Mucosa of rectum (tissue), 2 donors: ENCODE results near the gene MAP3K19.

Experiments
- H3K27ac ChIP-seq, 2 donors: one replicate each; pipeline ENCODE4 v1.7.0; 2013; ENCODE audit warnings: inconsistent platforms in 2 of 2, low read depth in 2 of 2, low read length in 2 of 2
- H3K27me3 ChIP-seq, 2 donors: one replicate each; pipeline ENCODE4 v1.7.0; 2013; ENCODE audit warnings: low read length in 2 of 2; ENCODE audit not compliant: control insufficient read depth in 2 of 2, insufficient read depth in 2 of 2
- H3K36me3 ChIP-seq, 2 donors: one replicate each; pipeline ENCODE4 v1.7.0; 2013; ENCODE audit warnings: low read length in 2 of 2; ENCODE audit not compliant: control insufficient read depth in 2 of 2, insufficient read depth in 2 of 2
- H3K4me1 ChIP-seq, 2 donors: one replicate each; pipeline ENCODE4 v1.7.0; 2013; ENCODE audit warnings: low read length in 2 of 2, mild to moderate bottlenecking in 1 of 2; ENCODE audit not compliant: control insufficient read depth in 2 of 2, insufficient read depth in 2 of 2
- H3K4me3 ChIP-seq, 2 donors: one replicate each; pipeline ENCODE4 v1.7.0; 2013; ENCODE audit warnings: low read length in 2 of 2
- H3K9ac ChIP-seq, 2 donors: one replicate each; pipeline ENCODE4 v1.7.0; 2013; ENCODE audit warnings: low read length in 2 of 2, low read depth in 1 of 2, mild to moderate bottlenecking in 1 of 2
- H3K9me3 ChIP-seq, 2 donors: one replicate each; pipeline ENCODE4 v1.7.0; 2013; ENCODE audit warnings: low read length in 2 of 2; ENCODE audit not compliant: control insufficient read depth in 2 of 2
- donor health status: healthy.
- donor health status: Normal muscosa, but diverticular disease.

Gene MAP3K19

GRCh38 chr2:135022952-135023880 is 24.0 kb downstream of the MAP3K19 start:
- Histone ChIP-seq H3K9ac (no peak overlapping the region), H3K27me3 (no peaks in the 10 kb centered on the region), H3K4me3 (no peak overlapping the region), H3K4me1 (no peaks in the 10 kb centered on the region), H3K27ac (no peak overlapping the region), H3K36me3 (no peaks in the 10 kb centered on the region), H3K9me3 (no peaks in the 10 kb centered on the region)

GRCh38 chr2:135021618-135022017 is 25.6 kb downstream of the MAP3K19 start:
- H3K27ac ChIP-seq: no peak overlapping the region
- no peak overlapping the region for H3K4me3 ChIP-seq
- no peak overlapping the region for H3K9ac ChIP-seq
- no peaks in the 10 kb centered on the region for H3K36me3 ChIP-seq
- no peaks in the 10 kb centered on the region for H3K4me1 ChIP-seq
- H3K9me3 ChIP-seq: no peaks in the 10 kb centered on the region
- H3K27me3 ChIP-seq: no peaks in the 10 kb centered on the region

GRCh38 chr2:135011633-135012032 is 35.6 kb downstream of the MAP3K19 start:
- Histone ChIP-seq H3K4me3 (no peak overlapping the region), H3K27me3 (no peaks in the 10 kb centered on the region), H3K36me3 (no peaks in the 10 kb centered on the region), H3K4me1 (no peaks in the 10 kb centered on the region), H3K27ac (no peak overlapping the region), H3K9ac (no peak overlapping the region), H3K9me3 (no peaks in the 10 kb centered on the region)

- Histone ChIP-seq H3K9me3 (no peaks in the 10 kb centered on the region), H3K4me3 (no peak overlapping the region), H3K36me3 (no peaks in the 10 kb centered on the region), H3K27ac (no peak overlapping the region), H3K4me1 (no peaks in the 10 kb centered on the region), H3K27me3 (no peaks in the 10 kb centered on the region), H3K9ac (no peak overlapping the region)
Observed at GRCh38 chr2:135010200-135010942, 36.9 kb downstream of the MAP3K19 start.

- H3K4me3 ChIP-seq: no peak overlapping the region
- H3K4me1 ChIP-seq: no peaks in the 10 kb centered on the region
- H3K9me3 ChIP-seq: no peaks in the 10 kb centered on the region
- peaks cover 0 to 4% of the 10 kb centered on the region in 2 donors for H3K27me3 ChIP-seq
- no peak overlapping the region for H3K27ac ChIP-seq
- H3K9ac ChIP-seq: no peak overlapping the region
- H3K36me3 ChIP-seq: no peaks in the 10 kb centered on the region
Observed at GRCh38 chr2:135009339-135009738, 37.9 kb downstream of the MAP3K19 start.

GRCh38 chr2:135005753-135006152 is 41.5 kb downstream of the MAP3K19 start:
- no peaks in the 10 kb centered on the region for H3K4me1 ChIP-seq
- H3K36me3 ChIP-seq: no peaks in the 10 kb centered on the region
- H3K4me3 ChIP-seq: no peak overlapping the region
- no peak overlapping the region for H3K27ac ChIP-seq
- H3K27me3 ChIP-seq: peaks cover 0 to 4% of the 10 kb centered on the region in 2 donors
- H3K9me3 ChIP-seq: no peaks in the 10 kb centered on the region
- no peak overlapping the region for H3K9ac ChIP-seq

- Histone ChIP-seq H3K27me3 (peaks cover 0 to 4% of the 10 kb centered on the region in 2 donors), H3K4me1 (no peaks in the 10 kb centered on the region), H3K36me3 (no peaks in the 10 kb centered on the region), H3K27ac (no peak overlapping the region), H3K4me3 (no peak overlapping the region), H3K9me3 (no peaks in the 10 kb centered on the region), H3K9ac (no peak overlapping the region)
Observed at GRCh38 chr2:135004005-135004746, 43.1 kb downstream of the MAP3K19 start.

- H3K9me3 ChIP-seq: no peaks in the 10 kb centered on the region
- peaks cover 0 to 4% of the 10 kb centered on the region in 2 donors for H3K27me3 ChIP-seq
- H3K9ac ChIP-seq: no peak overlapping the region
- no peaks in the 10 kb centered on the region for H3K4me1 ChIP-seq
- no peak overlapping the region for H3K4me3 ChIP-seq
- no peaks in the 10 kb centered on the region for H3K36me3 ChIP-seq
- no peak overlapping the region for H3K27ac ChIP-seq
Observed at GRCh38 chr2:135002836-135003235, 44.4 kb downstream of the MAP3K19 start.

GRCh38 chr2:134999521-134999920 is 47.7 kb downstream of the MAP3K19 start:
- Histone ChIP-seq H3K4me1 (no peaks in the 10 kb centered on the region), H3K27me3 (peaks cover 0 to under 1% of the 10 kb centered on the region in 2 donors), H3K9ac (no peak overlapping the region), H3K9me3 (no peaks in the 10 kb centered on the region), H3K36me3 (no peaks in the 10 kb centered on the region), H3K4me3 (no peak overlapping the region), H3K27ac (no peak overlapping the region)
